NK-92 (cell line): ENCODE results near the gene C3orf18.
A peak's percentile ranks its signal among the peaks of the same experiment; 100 is the strongest.

ENCODE experiments used
- DNase-seq: peaks from one replicate; lab custom pipeline; 2025; ENCODE audit not compliant: unreplicated experiment; lab: John Stamatoyannopoulos, UW

C3orf18 gene

DNA sequence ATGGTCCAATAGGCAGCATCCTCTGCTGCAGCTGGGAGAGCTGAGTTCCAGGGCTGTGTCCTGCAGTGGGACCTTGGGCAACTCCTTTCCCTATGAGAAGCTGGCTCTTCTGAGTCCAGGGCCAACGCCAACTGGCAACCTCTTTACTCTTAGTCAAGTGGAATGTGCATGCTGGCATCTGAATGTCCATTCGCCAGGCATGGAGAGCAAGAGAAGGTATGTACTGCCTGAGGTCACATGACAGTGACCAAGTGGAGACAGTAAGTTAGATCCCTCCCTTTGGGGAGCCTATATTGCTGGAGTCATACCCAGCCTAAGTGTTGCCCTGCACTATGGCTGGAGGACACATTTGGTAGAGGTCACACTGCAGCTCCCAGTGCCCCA, 13.9 kb upstream of the C3orf18 start:
- no peak for DNase-seq

DNA sequence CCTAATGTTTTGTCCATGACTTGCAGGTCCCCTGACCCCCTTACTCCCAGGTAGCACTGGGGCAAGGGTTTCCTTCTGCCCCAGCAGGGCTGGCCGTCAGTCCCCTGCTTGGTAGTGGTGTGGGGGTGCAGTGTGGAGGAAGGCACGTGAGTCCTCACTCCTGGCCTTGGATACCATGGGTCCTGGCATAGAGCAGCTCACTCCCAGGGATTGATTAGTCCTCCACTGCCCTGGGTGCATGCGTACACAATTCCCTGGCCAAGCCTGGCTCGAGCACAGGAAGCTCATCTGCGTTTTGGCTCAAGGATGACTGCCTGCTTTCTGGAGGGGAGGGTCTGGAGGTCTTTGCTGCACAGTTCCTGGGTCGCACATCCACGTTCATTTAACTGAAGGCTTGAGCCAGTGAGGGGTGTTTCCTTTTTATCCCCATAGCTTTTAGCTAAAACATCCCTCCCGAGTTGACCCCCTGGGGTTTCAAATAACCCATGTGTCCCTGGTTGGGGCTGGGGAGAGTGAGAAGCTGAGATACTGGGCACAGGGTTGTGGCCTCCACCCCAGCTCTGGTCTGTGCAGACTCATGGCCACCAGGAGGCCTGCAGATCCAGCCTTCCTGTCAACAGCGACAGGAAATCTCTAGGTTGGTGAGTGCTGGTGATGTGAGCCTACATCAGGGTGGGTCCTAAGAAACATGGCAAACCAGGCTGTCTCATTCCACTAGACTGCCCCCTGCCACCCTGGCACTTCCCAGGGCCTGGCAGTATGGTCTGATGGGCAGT, 13.3 kb upstream of the C3orf18 start:
- no peak for DNase-seq

DNA sequence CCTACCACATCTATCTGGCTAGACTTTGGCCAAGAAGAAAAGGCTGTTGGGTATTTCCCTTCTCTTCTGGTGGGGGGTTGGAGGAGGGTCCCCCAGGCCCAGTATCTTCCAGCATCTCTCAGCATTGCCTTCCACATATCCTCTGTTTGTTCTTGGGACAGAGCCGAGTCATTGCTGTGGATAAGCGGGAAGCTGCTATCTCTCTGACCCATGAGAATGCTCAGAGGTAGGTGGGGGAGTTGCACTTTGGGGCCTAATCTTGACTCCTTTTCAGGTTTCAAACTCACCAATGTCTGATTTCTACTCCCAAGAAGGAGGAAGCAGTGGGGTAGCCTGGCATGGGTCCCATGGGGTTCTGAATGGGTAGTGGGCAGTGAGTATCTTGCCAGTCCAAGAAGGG, 9.8 kb upstream of the C3orf18 start:
- DNase-seq = no peak

DNA sequence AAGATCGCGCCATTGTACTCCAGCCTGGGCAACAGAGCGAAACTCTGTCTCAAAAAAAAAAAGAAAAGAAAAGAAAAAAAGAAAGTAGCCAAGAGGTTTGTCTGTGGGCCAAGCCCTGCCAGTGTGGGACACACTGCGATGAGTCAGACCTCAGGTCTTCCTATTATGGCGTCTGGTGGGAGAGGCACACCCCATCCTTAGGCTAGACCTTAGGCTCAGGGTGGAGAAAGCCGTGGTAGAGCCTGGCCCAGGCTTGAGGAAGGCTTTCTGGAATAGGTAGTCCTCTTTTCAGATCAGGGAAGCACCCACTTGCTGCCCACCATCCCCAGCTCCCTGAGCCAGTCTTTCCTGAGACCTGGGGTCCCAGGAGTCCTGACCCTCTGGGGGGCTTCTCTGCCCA, 7.8 kb upstream of the C3orf18 start:
- DNase-seq = no peak

DNA sequence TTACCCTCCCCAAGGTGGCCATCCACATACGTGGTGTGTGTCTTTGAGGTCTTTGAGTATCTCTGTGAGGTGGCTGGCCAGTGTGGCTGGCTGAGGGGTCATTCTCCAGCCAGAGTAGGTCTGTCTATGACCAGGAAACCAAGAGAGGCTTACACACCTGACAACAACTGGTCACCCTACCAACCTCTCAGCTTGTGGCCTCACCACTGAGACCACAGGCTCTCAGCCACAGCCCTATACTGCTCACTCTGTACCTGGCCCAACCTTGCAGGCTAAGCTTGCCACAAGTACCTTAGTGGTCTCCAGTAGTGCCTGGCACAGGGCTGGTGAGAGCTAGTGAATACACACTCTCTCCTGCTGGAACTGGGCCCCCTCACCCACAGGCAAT, 6.9 kb upstream of the C3orf18 start:
- no peak for DNase-seq

DNA sequence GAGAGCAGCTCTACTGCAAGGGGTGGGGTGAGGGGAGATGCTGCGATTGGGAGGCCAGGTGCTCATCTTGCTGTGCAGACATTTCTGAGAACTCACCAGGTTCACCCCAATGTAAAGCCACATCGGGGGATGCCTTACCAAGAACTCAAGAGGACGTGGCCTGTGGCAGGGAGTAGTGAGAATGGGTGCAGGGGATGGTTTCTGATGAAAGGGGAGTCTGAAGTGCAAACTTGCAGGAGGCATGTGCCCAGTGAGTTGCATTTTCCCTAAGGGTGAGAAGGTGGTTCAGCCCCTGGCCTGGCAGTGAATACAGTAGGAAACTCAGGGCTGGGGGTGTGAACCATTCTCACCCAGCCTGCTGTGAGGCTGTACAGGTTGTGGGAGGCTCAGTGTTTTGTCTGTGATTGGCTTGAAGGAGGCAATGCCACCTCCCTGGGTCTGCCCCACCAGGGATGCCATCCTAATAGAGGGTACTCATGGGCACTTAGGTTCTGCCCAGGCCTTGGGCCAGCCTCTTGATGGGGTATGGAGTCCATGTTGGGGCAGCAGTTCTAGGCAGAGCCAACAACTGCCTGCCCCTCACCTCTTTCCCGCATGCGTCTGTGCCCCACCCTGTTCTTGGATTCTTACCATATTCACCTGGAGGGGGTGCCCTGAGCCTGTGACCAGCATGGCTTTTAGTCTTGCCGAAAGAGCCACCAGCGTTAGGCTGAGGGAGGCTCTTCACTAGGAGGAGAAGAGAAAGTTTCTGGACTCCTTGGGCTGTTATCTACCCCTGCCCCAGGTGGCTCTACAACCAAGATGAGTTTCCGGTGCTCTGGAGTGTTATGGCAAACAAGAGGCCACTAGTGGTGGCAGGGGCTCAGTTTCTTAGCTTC, 6.3 kb upstream of the C3orf18 start:
- DNase-seq = no peak

DNA sequence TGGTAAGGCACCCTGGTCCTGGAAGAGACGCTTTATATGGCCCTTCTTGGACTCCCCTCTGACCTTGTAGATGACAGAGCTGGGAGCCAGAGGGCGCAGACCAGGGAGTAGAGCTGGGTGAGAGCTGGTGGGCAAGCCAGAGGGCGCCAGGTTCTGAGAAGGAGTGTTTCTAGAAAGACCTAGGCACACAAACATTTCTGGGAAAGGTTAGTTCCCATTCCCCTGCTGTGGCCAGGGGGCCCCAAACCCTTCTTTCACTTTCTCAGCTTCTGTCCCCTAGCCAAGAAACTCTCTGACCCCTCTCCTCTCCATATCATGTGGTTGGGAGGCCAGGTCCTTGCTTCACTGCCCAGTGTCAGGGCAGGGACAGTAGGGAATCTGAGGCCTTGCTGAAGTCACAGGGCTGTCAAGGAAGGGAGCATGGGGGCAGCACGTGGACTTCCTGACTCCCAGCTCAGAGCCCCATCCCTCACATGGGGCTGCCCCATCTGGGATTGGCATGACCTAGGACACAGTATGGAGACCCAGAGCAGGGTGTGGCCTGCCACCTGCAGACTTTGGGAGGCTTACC, 5.3 kb upstream of the C3orf18 start:
- DNase-seq = no peak

DNA sequence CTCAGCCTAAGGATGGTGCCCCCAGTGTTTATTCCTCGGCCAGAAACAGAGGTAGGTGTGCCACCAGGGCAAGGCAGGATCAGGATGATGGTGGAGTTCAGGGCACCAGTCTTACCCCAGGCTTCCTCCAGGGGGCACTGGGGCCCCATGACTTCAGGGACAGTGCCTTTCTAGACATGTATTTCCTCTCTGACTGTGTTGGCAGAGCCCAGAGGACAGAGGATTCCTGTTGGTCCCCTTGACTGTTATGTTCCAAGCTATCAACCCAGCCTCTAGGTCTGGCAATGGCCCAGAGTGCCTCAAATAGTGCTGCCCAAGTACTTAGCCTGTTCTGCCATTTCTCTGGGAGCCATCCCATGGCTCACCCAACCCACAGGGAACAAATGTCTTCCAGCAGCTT, 4.6 kb upstream of the C3orf18 start:
- no peak for DNase-seq

DNA sequence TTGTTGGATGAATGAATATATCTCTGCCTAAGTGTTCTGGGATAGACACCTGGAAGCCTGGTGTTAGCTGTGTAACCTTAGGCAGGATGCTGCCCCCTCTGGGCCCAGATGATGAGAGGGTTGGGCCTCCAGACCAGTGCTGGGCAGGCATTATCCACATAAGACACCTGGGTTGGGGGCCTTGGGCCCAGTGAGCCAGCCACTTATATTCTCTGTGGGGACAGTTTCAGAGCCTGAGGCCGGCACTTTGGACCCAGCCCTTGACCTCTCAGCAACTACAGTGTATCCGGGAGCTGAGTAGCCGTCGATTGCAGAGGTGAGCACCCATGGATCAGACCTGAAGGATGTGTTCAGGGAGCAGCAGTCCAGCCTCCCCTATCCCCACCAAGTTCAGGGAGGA, 3.9 kb upstream of the C3orf18 start:
- DNase-seq = no peak

DNA sequence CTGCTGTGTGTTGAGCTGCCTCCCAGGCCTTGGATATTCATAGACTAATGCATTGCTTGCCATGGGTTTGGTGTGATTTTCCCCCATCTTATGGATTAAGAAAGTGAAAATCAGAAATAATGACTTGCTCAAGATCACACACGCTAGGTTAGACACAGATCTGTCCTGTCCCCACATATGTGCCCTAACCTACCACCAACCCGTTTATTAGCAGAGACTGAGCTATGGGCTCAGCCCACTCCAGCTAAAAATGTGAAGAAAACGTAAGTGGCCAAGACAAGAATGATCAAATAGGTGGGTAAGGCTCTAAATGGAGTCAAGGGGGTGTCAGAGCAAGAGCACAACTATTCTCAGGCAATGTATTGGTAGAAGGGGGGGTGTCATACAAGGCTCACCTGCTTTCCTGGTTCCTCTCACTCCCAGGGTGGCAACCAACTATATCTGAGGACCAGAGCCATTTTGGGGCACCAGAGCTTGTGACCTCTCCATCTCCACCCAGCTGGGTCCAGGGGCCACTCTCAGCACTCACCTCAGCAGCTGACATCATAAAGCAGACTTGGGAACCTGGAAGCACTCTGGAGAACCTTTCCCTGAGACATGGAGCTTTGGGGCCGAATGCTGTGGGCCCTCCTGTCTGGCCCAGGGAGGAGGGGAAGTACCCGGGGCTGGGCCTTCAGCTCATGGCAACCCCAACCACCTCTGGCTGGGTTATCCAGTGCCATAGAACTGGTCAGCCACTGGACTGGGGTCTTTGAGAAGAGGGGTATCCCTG, 3.1 kb upstream of the C3orf18 start:
- no peak for DNase-seq

DNA sequence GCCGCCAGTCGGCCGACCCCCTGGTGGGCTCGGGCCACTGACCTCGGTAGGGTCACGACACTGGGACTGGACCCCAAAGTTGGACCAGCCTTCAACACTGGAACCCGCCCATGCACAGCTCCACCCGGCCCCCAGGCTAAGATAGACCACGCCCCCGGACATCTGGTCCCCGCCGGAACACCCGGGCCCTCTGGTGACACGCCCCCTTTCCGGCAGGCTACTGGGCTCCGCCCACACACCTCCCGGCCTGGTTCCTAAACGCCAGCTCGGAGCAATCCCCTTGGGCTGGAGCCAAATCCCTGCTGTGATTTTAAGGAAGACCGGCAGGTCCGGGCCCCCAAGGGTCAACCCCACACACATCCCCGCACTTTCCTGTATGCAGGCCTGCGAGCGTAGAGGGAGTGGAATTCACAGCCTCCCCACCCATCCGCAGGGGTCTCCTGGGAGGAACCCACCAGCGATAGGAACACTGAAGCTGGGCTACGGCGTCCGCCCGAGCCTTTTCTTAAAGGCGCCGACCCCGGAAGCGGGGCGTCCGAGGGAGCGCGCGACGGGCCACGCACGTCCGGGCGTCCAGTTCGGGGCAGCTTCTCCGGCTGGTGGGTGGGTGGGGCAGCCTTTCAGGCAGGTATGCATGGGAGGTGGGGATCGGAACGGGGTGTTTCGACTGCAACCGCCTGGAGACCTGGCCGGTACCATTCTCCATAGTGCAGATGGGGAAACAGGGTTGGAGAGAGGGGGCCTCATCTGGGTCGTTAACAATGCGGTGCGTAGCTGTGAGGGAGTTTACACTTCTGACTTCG, 1.6 kb upstream of the C3orf18 start, which contains the start of gene HEMK1:
Gene HEMK1, plus strand, starts transcription at position 576 of the 803 bp plus-strand sequence. CDS start 1,583 bp downstream, outside the sequence.
- DNase-seq = peak; percentile 48

DNA sequence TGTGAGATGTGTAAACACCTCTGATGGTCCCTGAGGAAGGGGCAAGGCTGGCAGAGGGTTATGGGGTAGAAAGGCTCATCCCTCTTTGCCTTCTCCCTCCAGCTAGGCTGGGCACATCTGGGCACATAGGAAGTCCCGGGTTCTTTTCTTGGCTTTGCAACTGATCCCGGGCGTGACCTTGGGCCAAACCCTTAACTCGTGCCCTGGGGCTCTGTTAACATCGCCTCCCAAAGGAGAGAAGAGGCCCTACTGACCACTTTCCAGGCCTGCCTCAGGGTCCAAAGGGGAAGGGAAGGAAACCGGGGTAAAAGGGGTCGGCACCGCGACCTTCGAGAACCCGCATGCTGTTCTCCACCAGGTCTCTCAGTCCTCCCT, 549 bp downstream of the C3orf18 start:
- no peak for DNase-seq

DNA sequence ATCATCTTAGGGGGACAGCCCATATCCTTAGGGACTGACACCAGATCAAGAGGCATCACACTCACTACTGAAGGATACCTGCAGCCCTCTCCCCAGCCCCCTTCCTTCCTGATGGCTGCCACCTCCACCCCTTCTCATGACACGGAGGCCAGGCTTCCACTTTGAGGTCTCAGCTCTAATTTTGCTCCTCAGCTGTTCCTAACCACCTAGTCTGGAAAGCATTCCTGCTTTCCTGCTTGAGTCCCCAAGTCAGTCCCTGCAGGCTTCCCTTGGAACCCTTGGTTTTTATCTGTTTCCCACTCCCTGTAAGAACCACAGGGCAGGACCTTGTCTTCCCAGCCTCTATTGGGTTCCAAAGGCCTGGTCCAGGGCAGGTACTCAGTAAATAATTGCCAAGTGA, 3.2 kb downstream of the C3orf18 start:
- no peak for DNase-seq

DNA sequence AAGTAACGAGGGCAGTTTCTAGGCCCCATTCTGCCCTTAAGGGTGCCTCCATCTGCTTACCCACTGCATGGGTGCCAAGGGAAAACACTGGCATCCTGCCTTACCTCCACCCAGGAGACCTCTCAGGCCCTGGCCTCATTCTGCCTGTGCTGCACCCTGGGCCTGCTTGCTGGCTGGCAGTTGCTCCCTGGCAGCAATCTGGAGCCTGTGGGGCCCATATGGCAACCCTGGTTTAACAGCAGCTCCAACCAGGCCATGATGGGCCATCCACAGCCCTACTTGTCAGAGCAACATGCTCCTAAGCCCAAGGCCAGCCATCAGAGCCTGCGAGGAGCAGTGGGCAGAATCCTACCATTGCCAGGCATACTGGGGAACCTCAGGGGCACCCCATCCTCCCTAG, 3.7 kb downstream of the C3orf18 start:
- DNase-seq = no peak

DNA sequence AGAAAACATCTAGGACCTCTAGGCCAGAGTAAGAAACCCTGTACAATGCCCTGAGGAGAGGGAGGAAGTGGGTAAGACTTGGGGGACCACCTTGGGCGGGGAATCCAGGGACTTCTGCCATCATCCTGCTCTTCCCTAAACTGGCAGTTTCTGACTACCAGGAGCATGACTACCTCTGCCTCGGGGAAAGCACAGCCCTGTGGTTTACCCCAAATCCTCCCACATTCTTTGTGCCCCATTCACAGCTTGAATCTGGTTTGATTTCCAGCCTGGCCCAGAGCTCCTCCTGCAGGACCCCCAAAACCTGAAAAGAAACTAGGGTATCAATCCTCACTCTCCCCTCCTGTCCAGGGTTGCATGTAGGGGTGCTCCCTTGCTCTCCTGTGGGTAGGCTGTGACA, 4.7 kb downstream of the C3orf18 start:
- DNase-seq = no peak

DNA sequence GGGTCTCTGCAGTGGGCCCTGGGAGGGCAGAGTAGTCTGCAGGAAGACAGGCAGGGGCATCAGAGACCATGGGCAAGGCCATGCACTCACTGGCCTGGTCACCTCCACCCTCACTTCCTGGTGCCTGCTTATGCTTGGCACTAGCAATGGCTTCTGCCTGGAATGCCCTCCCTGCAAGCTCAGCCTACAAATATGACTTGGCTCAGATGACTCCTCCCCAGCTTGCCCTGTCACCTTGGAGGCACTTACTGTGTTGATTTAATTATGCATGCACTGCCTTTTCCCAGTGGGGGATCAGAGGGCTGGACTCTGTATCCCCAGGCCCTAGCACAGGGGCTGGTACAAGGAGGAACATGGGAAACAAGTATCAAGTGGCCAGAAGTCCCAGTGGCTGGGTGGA, 7.8 kb downstream of the C3orf18 start:
- DNase-seq = no peak

DNA sequence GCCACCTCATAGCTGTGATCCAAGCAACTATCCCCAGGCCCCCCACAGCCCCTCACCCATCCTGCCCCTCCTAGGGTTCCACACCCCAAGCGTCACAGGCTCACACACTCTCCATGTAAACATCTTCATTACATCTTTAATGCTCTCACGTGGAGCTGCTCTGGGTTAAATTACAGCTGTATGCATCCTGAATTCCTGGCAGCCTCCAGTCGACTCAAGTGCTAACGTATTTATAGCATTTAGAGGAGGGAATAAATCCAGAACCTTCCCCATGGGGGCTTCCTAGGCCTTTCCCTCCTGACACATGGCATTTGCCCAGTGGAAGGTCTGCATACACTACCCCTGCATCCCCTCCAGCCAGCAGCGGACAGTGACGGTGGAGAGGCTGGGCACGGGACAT, 9.6 kb downstream of the C3orf18 start:
- DNase-seq = no peak

DNA sequence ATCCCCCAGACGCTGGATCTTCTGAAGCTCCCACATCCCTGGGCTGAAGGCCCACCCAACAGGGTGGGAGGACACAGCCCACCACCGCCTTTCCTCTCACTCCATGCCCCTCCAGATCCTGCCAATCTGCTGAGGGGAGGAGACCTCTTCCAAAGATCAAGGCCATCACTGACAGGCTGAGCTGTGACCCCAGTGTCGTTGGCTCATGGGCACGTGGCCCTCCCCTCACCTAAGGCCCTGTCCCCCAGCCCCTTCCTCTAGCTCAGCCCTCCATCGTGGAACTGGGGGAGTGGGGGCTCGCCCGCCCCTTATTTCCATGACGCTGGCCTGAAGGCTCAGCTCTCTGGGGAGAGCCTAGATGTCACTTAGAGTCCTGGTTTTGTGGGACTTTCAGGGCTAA, 10.4 kb downstream of the C3orf18 start:
- no peak for DNase-seq

DNA sequence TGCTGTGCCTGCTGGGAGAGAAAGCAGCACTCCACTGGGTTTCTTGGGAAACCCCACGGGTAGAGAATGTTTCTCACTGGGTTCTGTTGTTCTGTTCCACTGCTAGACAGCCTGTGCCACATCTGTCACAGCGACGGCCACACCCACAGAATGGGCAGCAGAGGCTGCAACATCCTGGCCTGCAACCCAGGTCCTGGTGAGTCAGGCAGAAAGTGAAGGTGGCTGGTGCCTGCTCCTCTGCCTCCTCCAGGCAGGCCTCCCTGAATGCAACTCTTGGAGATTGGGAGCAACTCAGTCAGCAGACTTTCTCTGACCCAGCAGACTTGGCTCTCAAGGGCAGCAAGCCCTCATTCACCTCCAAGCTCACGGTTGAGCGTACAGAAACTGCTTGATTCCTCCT, 13.0 kb downstream of the C3orf18 start:
- no peak for DNase-seq

DNA sequence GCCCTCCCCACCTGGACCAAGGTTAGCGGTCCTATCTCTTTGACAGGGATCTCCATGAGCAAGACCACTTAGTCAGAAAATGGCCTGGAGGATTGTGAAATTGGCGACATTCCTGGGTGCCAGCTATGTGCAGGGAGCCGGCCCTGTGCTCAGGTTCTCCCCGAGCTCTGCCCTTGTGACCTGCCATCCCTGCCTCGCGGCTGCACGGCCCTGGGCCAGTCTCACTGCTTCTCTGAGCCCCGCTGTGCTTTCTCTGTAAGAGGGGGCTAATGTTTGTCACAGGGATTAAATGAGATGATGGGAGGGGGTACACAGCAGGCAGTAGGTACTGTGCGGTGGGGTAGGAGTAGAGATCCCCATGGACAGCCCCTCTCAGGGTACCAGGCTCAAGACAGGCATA, 14.9 kb downstream of the C3orf18 start:
- no peak for DNase-seq
